Vein endothelial cell (primary cell): Measurements from ENCODE around the gene RAB32. TPM values are rescaled to one million over a fixed set of nuclear protein-coding genes. Genes with fewer than 3 reads are reported as not detected.

Source experiments
- total RNA-seq: library from RNA; depleted of rRNA; stranded (reverse); fragments of >200 nt; gene quantifications from 2 replicates; pipeline ENCODE4 v1.2.3, GENCODE V29; 2012

The RAB32 gene
- total RNA-seq, result 79.6 and 86.6 TPM in 2 replicates

DNA sequence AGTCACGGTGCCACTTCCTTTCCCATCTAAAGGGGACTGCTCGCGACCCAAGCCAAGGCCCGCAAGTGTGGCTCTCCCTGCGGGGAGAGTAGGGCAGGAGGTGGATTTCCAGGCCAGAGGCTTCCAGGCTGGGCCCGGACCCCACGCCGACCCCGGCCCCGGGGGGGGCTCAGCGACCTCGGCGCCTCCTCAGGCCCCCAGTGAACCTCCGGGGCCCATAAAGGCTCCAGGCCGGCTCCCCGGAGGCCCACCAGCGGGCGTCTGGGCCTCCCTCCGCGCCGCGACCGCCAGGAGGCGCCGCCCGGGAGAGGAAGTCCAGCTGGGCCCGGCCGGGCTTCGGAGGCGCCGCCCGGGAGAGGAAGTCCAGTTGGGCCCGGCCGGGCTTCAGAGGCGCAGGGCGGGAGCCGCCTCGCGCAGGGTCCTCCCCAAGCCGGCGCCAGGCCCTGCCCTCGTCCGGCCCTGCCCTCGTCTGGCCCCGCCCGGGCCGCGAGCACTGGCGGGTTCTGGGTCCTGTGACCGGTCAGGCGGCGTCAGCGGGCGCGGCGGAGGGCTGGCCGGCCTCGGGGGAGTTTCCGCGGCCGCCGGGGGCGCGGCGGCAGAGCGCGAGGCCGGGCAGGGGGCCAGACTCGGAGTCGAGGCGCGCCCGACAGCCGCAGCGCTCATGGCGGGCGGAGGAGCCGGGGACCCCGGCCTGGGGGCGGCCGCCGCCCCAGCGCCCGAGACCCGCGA, at the start of gene RAB32:
RAB32 (plus strand) TSS at position 623 of the 729 bp plus-strand sequence; CDS start at position 662, 39 bp downstream.

DNA sequence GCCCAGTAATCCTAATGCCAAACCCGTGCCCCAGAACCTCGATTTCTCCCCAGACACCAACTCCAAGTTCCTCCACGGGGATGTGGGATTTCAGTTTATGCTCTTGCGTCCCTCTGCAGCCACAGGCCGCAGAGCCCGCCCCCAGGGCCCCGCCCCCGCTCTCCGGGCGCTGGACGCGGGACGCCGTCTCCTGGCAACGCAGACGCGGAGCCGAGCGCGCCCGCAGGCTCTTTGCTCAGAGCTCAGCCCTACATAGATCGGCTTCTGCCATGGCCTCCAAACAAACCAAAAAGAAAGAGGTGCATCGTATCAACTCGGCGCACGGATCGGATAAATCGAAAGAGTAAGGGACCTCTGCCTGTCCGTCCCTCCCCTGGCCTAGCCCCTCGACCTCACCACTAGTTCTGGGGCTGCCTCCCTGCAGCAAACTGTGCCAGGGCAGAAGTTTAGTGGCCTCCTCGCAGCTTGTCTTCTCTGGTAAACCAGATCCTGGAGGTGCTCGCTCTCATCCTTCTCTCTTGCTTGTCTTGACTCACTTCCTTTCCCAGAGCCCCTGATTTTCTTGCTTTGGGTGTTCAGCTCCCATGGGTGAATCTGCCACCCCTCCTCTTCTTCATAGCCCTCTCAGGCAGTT, 55.3 kb downstream of the RAB32 start, which contains the start of gene ADGB:
ADGB (plus strand) TSS at position 201 of the 634 bp plus-strand sequence; CDS start at position 270, 69 bp downstream.

Other genes with a start within 250 kb of the RAB32 start
- not detected in 2 replicates for gene ADGB, start 55.1 kb downstream of the RAB32 start, total RNA-seq